Stimulated activated CD4-positive, alpha-beta T cell treated with anti-CD3 and anti-CD28 coated beads, Interleukin-4, amount 100 ng/mL, for 4 hours (primary cell): ENCODE results near the gene SETD2.

Experiments
- DNase-seq, 2 experiments: peaks; one replicate each; pipeline ENCODE4 v3.0.0-alpha.2; 2020

Gene SETD2

GRCh38 chr3:47008234-47008796 lies 155.6 kb downstream of the SETD2 start:
- DNase-seq, result no peak

GRCh38 chr3:47007482-47008233 lies 156.3 kb downstream of the SETD2 start:
- DNase-seq, result no peak

- DNase-seq, result no peak
These were observed 156.9 kb downstream of the SETD2 start for GRCh38 chr3:47007001-47007400.

GRCh38 chr3:47006145-47006651 lies 157.7 kb downstream of the SETD2 start:
- no peak for DNase-seq

GRCh38 chr3:47005212-47006144 lies 158.4 kb downstream of the SETD2 start:
- no peak for DNase-seq

GRCh38 chr3:47004369-47005211 lies 159.3 kb downstream of the SETD2 start:
- no peak for DNase-seq

GRCh38 chr3:47003461-47004368 lies 160.2 kb downstream of the SETD2 start:
- no peak for DNase-seq

GRCh38 chr3:47003056-47003410 lies 160.9 kb downstream of the SETD2 start:
- DNase-seq, result no peak

- DNase-seq, result no peak
These were observed 161.5 kb downstream of the SETD2 start for GRCh38 chr3:47002171-47003055.

GRCh38 chr3:47001731-47002170 lies 162.2 kb downstream of the SETD2 start:
- DNase-seq, result no peak

- no peak for DNase-seq
These were observed 162.8 kb downstream of the SETD2 start for GRCh38 chr3:47000922-47001730.

GRCh38 chr3:47000198-47000815 lies 163.6 kb downstream of the SETD2 start:
- DNase-seq, result no peak

GRCh38 chr3:46999516-47000197 lies 164.3 kb downstream of the SETD2 start:
- no peak for DNase-seq

- no peak for DNase-seq
These were observed 164.9 kb downstream of the SETD2 start for GRCh38 chr3:46998852-46999515.

- DNase-seq, result peak; percentile 70 to 76
These were observed 165.6 kb downstream of the SETD2 start for GRCh38 chr3:46998121-46998851.

- DNase-seq, result no peak
These were observed 166.3 kb downstream of the SETD2 start for GRCh38 chr3:46997453-46998091.
